GM23248 (cell line): ENCODE data around the gene CLPTM1. TPM values are rescaled to one million over a fixed set of nuclear protein-coding genes. Genes with fewer than 3 reads are reported as not detected.

Source experiments
- DNase-seq: peaks from one replicate; pipeline ENCODE4 v3.0.0-alpha.2; 2015
- H2AFZ ChIP-seq: fragments of 200-600 bp; sonication (generic); 2 replicates; pipeline ENCODE4 v1.6.1; 2016; ENCODE audit warnings: antibody characterized with exemption
- H3F3A ChIP-seq: fragments of 200-600 bp; sonication (generic); 2 replicates; pipeline ENCODE4 v1.6.1; 2016; ENCODE audit warnings: mild to moderate bottlenecking, antibody characterized with exemption, mixed run types; ENCODE audit not compliant: insufficient read depth
- H3K27ac ChIP-seq: fragments of 200-600 bp; sonication (generic); 2 replicates; pipeline ENCODE4 v1.5.1; 2016; ENCODE audit warnings: mild to moderate bottlenecking
- H3K27me3 ChIP-seq: fragments of 200-600 bp; sonication (generic); replicated peaks from 2 replicates; pipeline ENCODE4 v1.6.1; 2016; ENCODE audit warnings: mild to moderate bottlenecking; ENCODE audit not compliant: insufficient read depth
- H3K36me3 ChIP-seq: fragments of 200-600 bp; sonication (generic); 2 replicates; pipeline ENCODE4 v1.6.1; 2016; ENCODE audit warnings: low read depth, mild to moderate bottlenecking
- H3K4me1 ChIP-seq: fragments of 200-600 bp; sonication (generic); 2 replicates; pipeline ENCODE4 v1.6.1; 2016; ENCODE audit warnings: mild to moderate bottlenecking; ENCODE audit not compliant: insufficient read depth
- H3K4me2 ChIP-seq: fragments of 200-600 bp; sonication (generic); one replicate; pipeline ENCODE4 v1.6.1; 2016; ENCODE audit warnings: mild to moderate bottlenecking; ENCODE audit not compliant: unreplicated experiment
- H3K4me3 ChIP-seq: fragments of 200-600 bp; sonication (generic); 2 replicates; pipeline ENCODE4 v1.5.1; 2016; ENCODE audit warnings: mild to moderate bottlenecking
- H3K79me2 ChIP-seq: fragments of 200-600 bp; sonication (generic); 2 replicates; pipeline ENCODE4 v1.6.1; 2016; ENCODE audit warnings: mild to moderate bottlenecking; ENCODE audit not compliant: insufficient read depth
- H3K9ac ChIP-seq: fragments of 200-600 bp; sonication (generic); 2 replicates; pipeline ENCODE4 v1.6.1; 2016; ENCODE audit warnings: mild to moderate bottlenecking
- H3K9me2 ChIP-seq: fragments of 200-600 bp; sonication (generic); 2 replicates; pipeline ENCODE4 v1.6.1; 2016; ENCODE audit warnings: mixed run types, mild to moderate bottlenecking, moderate library complexity; ENCODE audit not compliant: insufficient read depth
- H3K9me3 ChIP-seq: fragments of 200-600 bp; sonication (generic); one replicate; pipeline ENCODE4 v1.6.1; 2017; ENCODE audit warnings: low read depth
- H4K20me1 ChIP-seq: fragments of 200-600 bp; sonication (generic); 2 replicates; pipeline ENCODE4 v1.6.0; 2016; ENCODE audit not compliant: insufficient read depth
- EZH2 ChIP-seq: fragments of 200-600 bp; sonication (generic); IDR thresholded peaks from 2 replicates; pipeline ENCODE4 v1.6.1; 2018; ENCODE audit warnings: antibody characterized with exemption, mild to moderate bottlenecking; ENCODE audit not compliant: insufficient read depth, poor library complexity, severe bottlenecking
- EZH2phosphoT487 ChIP-seq: fragments of 200-600 bp; sonication (generic); IDR thresholded peaks from 2 replicates; pipeline ENCODE4 v1.6.1; 2018; ENCODE audit warnings: antibody characterized with exemption, moderate library complexity, mild to moderate bottlenecking, low read depth; ENCODE audit not compliant: insufficient read depth
- WGBS, 2 experiments: methylation state at CpG; one replicate each; pipeline ENCODE4 v1.1.6; 2015 to 2017; ENCODE audit warnings: low lambda C conversion rate in 2 of 2, low coverage in 1 of 2; ENCODE audit errors: missing lambda C conversion rate in 2 of 2; 5-methylcytosine and 5-hydroxymethylcytosine counted together
- in situ Hi-C: fragments of 300-500 bp; cut with MboI; formaldehyde crosslinking; loops from 2 replicates; pipeline ENCODE4 v1.15.0; 2020
- polyA plus RNA-seq: library from polyadenylated mRNA; unstranded; fragments of >200 nt; fragmentation: Nextera tagmentation; extraction: Ambion mirVana; gene quantifications from 2 replicates; pipeline ENCODE4 v1.2.1, GENCODE V29; 2016
- total RNA-seq: library from RNA; depleted of rRNA; stranded (reverse); fragments of >200 nt; shearing (Covaris generic); gene quantifications from 2 replicates; pipeline ENCODE4 v1.2.3, GENCODE V29; 2014; rRNA removed

The CLPTM1 gene
- total and polyA plus RNA-seq, 2 experiments from 2014 or later = 40.5 to 103 TPM

DNA sequence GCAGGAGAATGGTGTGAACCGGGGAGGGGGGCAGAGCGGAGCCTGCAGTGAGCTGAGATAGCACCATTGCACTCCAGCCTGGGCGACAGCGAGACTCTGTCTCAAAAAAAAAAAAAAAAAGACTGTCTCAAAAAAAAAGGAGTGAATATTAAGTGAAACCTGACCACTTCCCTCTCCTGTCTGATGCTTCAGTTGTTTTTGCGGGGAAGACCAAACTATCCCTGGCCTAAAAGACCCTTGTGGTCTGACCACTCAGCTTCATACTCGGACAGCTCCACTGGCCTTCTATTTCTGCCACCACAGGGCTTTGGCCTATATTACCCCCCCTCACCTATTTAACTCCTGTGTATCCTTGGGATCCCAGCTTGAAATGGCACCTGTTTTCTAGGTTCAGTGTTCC is 85.9 kb downstream of the CLPTM1 start:
- Histone ChIP-seq H3K9ac (no peak overlapping the region), H3K4me3 (no peak overlapping the region), H3K4me1 (peaks cover 8% of the 10 kb centered on the region), H3F3A (peaks cover 13% of the 10 kb centered on the region), H3K79me2 (peaks cover 70% of the 10 kb centered on the region), H3K9me3 (no peaks in the 10 kb centered on the region), H2AFZ (no peak overlapping the region), H4K20me1 (peaks cover 8% of the 10 kb centered on the region; the same call in 1 of the 2 replicates), H3K36me3 (peaks cover 17% of the 10 kb centered on the region; the same call in 1 of the 2 replicates), H3K4me2 (no peak overlapping the region), H3K9me2 (no peaks in the 10 kb centered on the region), H3K27me3 (no peaks in the 10 kb centered on the region), H3K27ac (no peak overlapping the region)
- TF ChIP-seq EZH2phosphoT487 = no peak
- TF ChIP-seq EZH2 = no peak
- DNase-seq = no peak
- in situ Hi-C loops = no loop called here
- WGBS, 2 experiments = 93 to 95% methylated on average over 6 of the region's 6 CpGs

Other genes with a start within 250 kb of the CLPTM1 start
- gene BCL3, start 206.7 kb upstream of the CLPTM1 start, total RNA-seq = 11.3 and 18.6 TPM in 2 replicates
- 24.6 and 26.8 TPM in 2 replicates for gene BCL3, start 206.7 kb upstream of the CLPTM1 start, polyA plus RNA-seq
- gene CBLC, start 177.5 kb upstream of the CLPTM1 start, total RNA-seq = not detected in 2 replicates
- not detected in 2 replicates for gene CBLC, start 177.5 kb upstream of the CLPTM1 start, polyA plus RNA-seq
- gene BCAM, start 146.3 kb upstream of the CLPTM1 start, total RNA-seq = 1.3 and 2.1 TPM in 2 replicates
- 1.4 and 1.5 TPM in 2 replicates for gene BCAM, start 146.3 kb upstream of the CLPTM1 start, polyA plus RNA-seq
- gene NECTIN2, start 109.1 kb upstream of the CLPTM1 start, total RNA-seq = 71.7 and 88.7 TPM in 2 replicates
- gene NECTIN2, start 109.1 kb upstream of the CLPTM1 start, polyA plus RNA-seq = 60.5 and 63.0 TPM in 2 replicates
- 52.9 and 72.5 TPM in 2 replicates for gene TOMM40, start 64.1 kb upstream of the CLPTM1 start, total RNA-seq
- gene TOMM40, start 64.1 kb upstream of the CLPTM1 start, polyA plus RNA-seq = 54.6 and 54.7 TPM in 2 replicates
- 0.76 TPM in 1 of 2 replicates, not detected in the other for gene APOE, start 49.6 kb upstream of the CLPTM1 start, total RNA-seq
- gene APOE, start 49.6 kb upstream of the CLPTM1 start, polyA plus RNA-seq = 0.60 and 0.87 TPM in 2 replicates
- not detected in 2 replicates for gene APOC1, start 40.8 kb upstream of the CLPTM1 start, total RNA-seq
- gene APOC1, start 40.8 kb upstream of the CLPTM1 start, polyA plus RNA-seq = 0.49 TPM in 1 of 2 replicates, not detected in the other
- gene APOC4, start 13.1 kb upstream of the CLPTM1 start, total RNA-seq = not detected in 2 replicates
- gene APOC4, start 13.1 kb upstream of the CLPTM1 start, polyA plus RNA-seq = not detected in 2 replicates
- gene APOC2, start 9.3 kb upstream of the CLPTM1 start, total RNA-seq = not detected in 2 replicates
- gene APOC2, start 9.3 kb upstream of the CLPTM1 start, polyA plus RNA-seq = not detected in 2 replicates
- gene RELB, start 46.1 kb downstream of the CLPTM1 start, total RNA-seq = 9.7 and 12.5 TPM in 2 replicates
- 7.6 and 10.0 TPM in 2 replicates for gene RELB, start 46.1 kb downstream of the CLPTM1 start, polyA plus RNA-seq
- 12.3 and 45.1 TPM in 2 replicates for gene CLASRP, start 83.7 kb downstream of the CLPTM1 start, total RNA-seq
- 9.2 and 10.1 TPM in 2 replicates for gene CLASRP, start 83.7 kb downstream of the CLPTM1 start, polyA plus RNA-seq
- 0.25 TPM in 1 of 2 replicates, not detected in the other for gene ZNF296, start 121.1 kb downstream of the CLPTM1 start, total RNA-seq
- gene ZNF296, start 121.1 kb downstream of the CLPTM1 start, polyA plus RNA-seq = 0.15 TPM in 1 of 2 replicates, not detected in the other
- gene GEMIN7, start 123.9 kb downstream of the CLPTM1 start, total RNA-seq = 22.5 and 25.3 TPM in 2 replicates
- gene GEMIN7, start 123.9 kb downstream of the CLPTM1 start, polyA plus RNA-seq = 48.4 and 49.7 TPM in 2 replicates
- gene PPP1R37, start 137.8 kb downstream of the CLPTM1 start, total RNA-seq = 39.2 and 43.8 TPM in 2 replicates
- 1.6 and 1.9 TPM in 2 replicates for gene PPP1R37, start 137.8 kb downstream of the CLPTM1 start, polyA plus RNA-seq
- 0.11 and 0.25 TPM in 2 replicates for gene NKPD1, start 205.6 kb downstream of the CLPTM1 start, total RNA-seq
- gene NKPD1, start 205.6 kb downstream of the CLPTM1 start, polyA plus RNA-seq = not detected in 2 replicates
- 0.89 and 11.2 TPM in 2 replicates for gene TRAPPC6A, start 222.9 kb downstream of the CLPTM1 start, total RNA-seq
- gene TRAPPC6A, start 222.9 kb downstream of the CLPTM1 start, polyA plus RNA-seq = 16.9 and 18.8 TPM in 2 replicates
- gene BLOC1S3, start 223.4 kb downstream of the CLPTM1 start, total RNA-seq = 4.3 and 9.0 TPM in 2 replicates
- 7.2 and 8.9 TPM in 2 replicates for gene BLOC1S3, start 223.4 kb downstream of the CLPTM1 start, polyA plus RNA-seq